GM04504 (cell line): Measurements from ENCODE around the gene USP36.
"Not testable (repeated sequence)": the region's sequence is repeated elsewhere in the genome, so short reads cannot be mapped to it uniquely, and the experiment has no call there.

Experiments
- DNase-seq: peaks from one replicate; pipeline ENCODE4 v3.0.0-alpha.2; 2012; ENCODE audit warnings: low read depth

USP36 gene

DNA sequence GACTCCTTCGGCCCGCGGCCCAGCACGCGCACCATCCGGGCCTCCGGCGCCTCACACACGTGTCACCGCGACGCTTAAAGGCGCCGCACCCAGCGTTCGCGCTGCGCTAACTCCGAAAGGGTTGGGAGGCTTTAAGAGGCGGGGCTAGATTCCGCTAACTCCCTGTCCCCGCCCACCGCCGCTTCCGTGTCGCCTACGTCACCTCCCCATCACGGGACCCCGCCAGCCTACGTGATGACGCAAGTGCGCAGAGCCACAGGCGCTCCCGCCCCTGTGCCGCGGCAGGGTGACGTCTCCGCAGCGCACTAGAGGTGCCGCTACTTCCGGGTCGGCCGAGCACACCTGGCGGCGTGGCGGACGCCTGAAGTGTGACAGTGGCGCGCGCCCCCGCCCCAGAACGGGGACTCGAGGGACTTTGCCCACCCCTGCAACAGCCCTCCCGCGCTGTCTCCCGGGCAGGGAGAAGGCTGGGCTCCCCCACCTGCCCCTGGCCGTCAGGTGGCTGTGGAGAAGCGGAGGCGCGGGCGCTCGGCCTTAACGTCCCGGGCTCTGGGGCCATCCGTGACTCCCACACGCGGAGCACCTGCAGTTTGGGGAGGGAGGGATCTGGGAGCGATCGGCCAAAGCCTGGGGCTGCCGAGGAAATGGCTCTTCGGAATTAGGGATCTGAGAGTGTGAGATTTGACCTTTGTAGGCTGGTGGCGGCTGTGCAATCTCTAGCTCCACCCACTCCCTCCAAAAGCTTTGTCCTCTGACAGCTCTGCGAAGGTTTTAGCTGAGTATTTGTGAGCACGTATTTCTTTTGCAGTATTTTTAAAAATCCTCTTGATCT is at the start of gene USP36:
Gene USP36 (minus strand): TSS at position 35 of the 832 bp plus-strand sequence. CDS start 4,451 bp downstream, outside the sequence.
- DNase-seq = peak; percentile 97

DNA sequence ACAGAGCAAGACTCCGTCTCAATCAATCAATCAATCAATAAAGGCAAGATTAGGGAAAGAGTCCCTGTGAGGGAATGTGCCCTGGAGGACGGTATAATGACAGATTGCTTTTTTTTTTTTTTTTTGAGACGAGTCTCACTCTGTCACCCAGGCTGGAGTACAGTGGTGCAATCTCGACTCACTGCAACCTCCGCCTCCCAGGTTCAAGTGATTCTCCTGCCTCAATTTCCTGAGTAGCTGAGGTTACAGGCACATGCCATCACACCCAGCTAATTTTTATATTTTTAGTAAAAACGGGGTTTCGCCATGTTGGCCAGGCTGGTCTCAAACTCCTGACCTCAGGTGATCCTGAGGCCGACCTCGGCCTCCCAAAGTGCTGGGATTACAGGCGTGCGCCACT is 49.5 kb upstream of the USP36 start:
- DNase-seq = not testable (repeated sequence)

DNA sequence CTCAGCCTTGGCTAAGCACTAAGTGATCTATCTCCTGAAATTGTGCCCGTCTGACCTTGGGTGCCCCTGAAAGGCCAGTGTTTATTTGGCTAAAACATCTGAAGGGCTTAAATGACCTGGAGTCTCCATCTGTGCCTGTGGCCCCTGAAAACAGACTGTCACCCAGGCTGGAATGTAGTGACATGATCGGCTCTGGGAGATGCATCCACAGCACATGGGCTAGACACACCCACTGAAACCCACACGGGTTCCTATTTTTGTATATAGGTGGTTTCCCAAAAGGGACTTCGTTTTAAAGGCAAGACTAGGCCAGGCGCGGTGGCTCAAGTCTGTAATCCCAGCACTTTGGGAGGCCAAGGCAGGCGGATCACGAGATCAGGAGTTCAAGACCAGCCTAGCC is 48.9 kb upstream of the USP36 start:
- DNase-seq = no peak

DNA sequence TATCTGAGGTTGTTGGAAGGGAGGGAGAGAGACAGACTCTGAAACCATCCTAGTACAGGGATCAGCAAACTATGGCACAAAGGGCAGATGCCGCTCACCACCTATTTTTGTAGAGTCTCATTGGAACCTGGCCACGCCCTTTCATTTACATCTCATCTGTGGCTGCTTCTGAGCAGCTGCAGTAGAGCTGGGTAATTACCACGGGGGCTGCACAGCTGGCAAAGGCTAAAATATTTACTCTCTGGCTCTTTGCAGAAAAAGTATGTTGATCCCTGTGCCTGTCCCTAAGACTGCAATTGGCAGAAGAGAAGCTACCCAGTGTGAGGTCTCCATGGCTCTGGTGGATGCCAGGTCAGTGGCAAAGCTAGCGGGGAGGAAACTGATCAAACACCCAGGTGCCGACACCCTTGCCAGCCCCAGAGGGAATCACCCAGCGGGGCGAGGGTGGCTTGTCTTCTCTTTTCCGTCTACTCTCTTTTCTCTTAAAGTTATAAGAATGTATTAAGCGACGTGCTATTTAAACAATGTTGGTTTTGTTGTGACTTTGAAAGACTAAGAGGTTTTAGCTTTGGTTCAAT is 48.4 kb upstream of the USP36 start:
- no peak for DNase-seq

DNA sequence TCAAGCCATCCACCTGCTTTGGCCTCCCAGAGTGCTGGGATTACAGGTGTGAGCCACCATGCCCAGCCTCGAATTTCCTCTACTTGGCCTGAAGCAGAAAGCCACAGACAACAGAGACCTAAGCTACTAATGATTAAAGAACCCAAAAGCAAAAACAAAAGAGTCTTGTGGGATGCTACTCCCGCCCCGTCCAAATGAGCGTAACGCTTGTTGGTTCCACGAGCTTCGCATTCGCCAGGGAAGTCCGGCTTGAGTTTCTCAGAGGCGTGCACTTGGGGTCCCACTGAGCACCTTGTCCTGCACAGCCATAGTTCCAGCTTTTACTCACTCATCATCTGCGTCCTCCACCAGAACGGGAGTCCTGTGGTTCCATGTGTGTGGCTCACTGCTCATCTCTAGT is 46.3 kb upstream of the USP36 start:
- no peak for DNase-seq

DNA sequence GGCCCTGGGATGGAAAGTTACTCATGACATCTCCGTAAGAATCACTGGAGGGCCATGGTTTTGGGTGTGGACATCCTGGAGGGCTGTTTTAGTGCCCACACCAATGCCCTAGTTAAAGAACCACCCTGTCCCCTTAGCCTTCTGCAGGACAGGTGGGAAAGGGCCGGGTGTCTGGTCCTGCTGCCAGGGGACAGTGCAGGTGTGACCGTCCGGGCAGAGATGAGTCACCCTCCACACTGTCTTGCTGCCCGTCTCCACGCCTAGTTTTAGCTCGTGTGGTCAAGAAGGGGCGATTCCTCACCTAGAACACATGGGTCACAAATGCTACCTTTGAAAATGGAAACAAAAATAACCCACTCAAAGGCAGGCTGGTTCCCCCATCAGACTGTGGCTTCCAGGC is 45.3 kb upstream of the USP36 start:
- DNase-seq = no peak

GRCh38 chr17:78884876-78885667 is 44.5 kb upstream of the USP36 start:
- DNase-seq = no peak

GRCh38 chr17:78884148-78884825 is 43.7 kb upstream of the USP36 start:
- DNase-seq = no peak

DNA sequence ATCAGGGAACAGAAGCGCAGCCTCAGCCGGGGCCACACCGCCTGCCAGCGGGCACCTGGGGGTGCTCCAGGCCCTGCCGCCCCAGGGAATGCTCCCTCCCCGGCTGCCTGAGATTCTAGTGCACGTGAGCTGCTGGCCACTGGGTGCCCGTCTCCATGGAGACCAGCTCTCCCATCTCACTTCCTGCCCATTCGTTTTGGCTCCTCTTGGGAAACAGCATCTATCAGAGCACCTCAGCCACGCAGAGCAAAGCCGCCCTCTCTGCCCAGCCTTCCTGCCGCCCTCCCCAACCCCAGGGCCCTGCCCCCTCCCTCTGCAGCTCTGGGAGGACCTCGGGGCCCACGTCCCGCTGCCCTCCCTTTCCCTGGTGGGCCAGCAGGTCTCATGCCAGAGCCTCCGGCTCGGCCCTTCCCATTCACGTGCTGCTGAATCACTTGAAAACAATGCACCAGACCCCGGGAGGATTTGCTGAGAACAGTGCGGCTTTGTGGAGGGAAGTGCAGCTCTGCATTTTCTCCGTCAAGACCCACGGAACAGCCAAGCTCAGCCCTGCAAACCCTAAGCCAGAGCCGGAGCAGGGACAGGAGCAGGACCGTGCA is 43.0 kb upstream of the USP36 start:
- peak; percentile 91 for DNase-seq

DNA sequence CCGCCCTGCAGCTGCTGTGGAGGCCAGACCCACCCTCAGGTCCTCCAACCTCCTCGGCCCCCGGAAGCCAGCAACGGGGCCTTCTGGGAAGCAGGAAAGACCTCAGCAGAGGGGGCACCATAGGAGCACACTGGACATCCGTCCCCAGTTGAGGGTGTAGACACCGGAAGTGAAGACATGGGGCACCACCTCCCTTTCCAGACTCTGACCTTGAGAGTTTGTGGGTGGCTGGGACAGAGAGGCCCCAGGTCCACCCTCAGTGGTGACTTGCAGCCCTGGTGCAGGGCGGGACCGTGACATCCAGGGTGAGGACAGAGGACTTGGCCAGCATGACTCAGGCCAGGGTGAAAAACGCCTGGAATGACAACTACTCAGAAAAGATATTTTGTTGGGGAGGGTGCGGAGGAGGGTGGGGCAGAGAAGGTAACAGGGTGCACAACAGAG is 42.5 kb upstream of the USP36 start:
- peak; percentile 83 for DNase-seq

- no peak for DNase-seq
These were observed 42.0 kb upstream of the USP36 start for GRCh38 chr17:78882540-78883088.

DNA sequence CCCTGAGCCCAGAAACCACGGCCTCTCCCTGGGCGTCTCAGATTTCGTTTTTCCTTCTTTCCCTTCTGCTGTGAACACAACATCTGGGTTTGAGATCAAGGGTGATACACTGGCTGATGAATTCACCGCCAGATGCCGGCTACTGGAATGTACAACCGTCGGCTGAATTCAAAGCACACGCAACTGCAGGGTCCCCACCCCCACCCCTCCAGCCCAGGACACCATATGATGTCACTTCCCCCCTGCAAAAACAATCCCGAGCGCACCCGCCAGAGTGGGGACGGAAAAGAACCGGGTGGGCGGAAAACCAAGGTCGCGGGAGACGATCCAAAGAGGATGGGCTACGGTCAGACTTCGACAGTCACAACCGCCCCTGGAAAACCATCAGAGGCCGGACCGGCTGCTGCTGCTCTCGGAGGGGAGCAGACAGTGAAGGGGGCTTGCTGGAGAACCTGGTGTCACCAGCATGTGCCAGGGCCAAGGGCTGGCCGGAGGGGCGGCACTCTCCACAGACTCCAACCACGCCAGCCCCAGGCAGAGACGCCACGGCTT is 39.1 kb upstream of the USP36 start:
- DNase-seq = peak; percentile 80

DNA sequence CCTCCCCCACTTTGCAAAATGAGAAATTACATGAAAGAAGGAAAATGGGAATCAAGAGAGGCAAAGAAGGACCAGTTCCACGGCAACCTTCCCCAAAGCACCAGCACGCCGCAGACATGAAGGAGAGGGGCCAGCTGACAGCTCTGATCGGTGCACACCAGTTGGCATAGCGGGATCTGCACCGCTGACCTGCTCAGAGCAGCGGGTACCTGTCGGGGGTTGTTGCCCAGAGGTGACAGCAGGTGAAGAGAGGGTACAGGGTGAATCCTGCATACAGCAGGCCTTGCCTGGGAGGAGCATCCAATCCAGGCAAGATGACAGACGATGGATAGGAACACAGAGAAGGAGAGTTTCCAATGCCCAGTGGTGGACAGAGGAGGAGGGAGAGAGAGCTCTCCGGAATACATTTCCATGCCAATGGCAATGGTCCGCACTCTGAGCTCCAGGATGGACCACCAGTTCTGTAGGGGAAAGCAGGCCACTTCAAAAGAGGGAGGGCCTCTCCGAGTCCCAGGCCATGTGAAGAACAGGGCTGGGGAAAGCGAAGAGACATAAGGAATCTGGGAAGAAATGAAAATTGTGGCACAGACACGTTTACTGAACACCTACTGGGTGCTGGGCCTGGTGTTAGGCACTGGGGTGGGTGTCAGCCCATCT is 38.4 kb upstream of the USP36 start:
- DNase-seq = no peak

- no peak for DNase-seq
These were observed 37.6 kb upstream of the USP36 start for GRCh38 chr17:78878261-78878660.

DNA sequence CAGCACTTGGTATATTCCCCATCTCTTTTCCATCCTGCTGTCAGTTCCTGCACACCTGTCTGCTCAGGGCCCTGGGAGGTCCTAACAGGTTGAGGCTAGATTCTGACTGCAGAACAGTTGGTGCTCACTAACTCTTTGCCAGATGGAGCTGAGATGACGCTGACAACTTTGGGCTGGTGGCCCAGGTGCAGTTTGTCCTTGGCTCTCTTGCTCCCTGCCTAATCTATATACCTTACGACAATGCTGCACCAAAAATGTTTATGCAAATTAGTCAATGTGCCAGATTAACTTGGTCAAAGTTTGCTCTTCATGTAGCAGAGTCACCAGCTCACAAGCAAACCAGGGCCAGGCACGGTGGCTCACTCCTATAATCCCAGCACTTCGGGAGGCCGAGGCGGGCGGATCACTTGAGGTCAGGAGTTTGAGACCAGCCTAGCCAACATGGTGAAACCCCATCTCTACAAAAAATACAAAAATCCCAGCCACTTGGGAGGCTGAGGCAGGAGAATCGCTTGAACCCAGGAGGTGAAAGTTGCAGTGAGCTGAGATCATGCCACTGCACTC is 36.4 kb upstream of the USP36 start:
- DNase-seq = not testable (repeated sequence)

GRCh38 chr17:78876094-78876597 is 35.5 kb upstream of the USP36 start:
- no peak for DNase-seq

DNA sequence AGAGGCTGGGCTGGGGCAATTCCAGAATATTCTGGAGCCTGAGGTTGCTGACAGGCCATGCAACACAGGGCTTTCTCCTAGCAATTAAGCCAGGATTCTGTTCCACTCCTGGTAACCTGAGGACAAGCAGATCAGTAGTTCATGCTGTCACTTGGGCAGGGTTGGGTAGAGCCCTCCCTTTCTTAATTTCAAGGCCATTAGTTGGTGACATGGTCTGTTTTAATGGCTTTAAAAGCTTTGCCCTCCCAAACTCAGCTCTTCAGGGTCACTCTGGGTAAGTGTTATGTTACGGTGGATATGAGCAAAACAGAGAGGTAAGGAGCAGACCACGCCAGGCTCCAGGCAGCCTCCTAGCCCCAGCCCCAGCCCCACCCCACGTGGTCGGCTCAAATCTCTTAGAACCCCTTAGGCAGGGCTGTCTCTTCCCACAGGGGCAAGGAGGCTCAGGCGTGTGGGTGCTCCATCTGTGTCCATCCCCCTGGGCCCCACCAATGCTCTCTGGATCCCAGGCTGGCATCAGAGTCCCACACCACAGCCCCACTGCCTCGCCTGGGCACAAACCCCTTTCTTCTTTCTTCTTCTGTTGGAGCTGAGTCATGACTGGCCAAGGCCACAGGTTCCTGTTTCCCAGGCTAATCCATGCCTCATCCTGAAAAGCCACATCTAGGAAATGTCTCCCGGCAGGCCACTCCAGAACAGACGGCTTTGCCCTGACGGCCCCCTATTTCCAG is 34.9 kb upstream of the USP36 start:
- no peak for DNase-seq

GRCh38 chr17:78873519-78874340 is 33.1 kb upstream of the USP36 start:
- DNase-seq = no peak
